ENCODE results near the gene HDAC8. TPM values are rescaled to one million over a fixed set of nuclear protein-coding genes. Genes with fewer than 3 reads are reported as not detected.
A peak's percentile ranks its signal among the peaks of the same experiment; 100 is the strongest.
"Not testable (repeated sequence)": the region's sequence is repeated elsewhere in the genome, so short reads cannot be mapped to it uniquely, and the experiment has no call there.

Gene HDAC8
- total RNA-seq, 1 donor from 2014 or later, result 42.1 TPM

GRCh38 chrX:72319651-72320050 lies 253.0 kb downstream of the HDAC8 start:
- not testable (repeated sequence) for DNase-seq (ENCODE audit: low spot score)

GRCh38 chrX:72317139-72317538 lies 255.5 kb downstream of the HDAC8 start:
- DNase-seq (ENCODE audit: low spot score), result no peak

- no peak for DNase-seq (ENCODE audit: low spot score)
Observed at GRCh38 chrX:72316408-72317110, 256.1 kb downstream of the HDAC8 start.

GRCh38 chrX:72314881-72315280 lies 257.8 kb downstream of the HDAC8 start:
- DNase-seq (ENCODE audit: low spot score), result no peak

- no peak for DNase-seq (ENCODE audit: low spot score)
Observed at GRCh38 chrX:72313707-72314641, 258.7 kb downstream of the HDAC8 start.

GRCh38 chrX:72312311-72312940 lies 260.2 kb downstream of the HDAC8 start:
- DNase-seq (ENCODE audit: low spot score), result no peak

GRCh38 chrX:72309297-72310071 lies 263.2 kb downstream of the HDAC8 start:
- DNase-seq (ENCODE audit: low spot score), result no peak

GRCh38 chrX:72308566-72309296 lies 263.9 kb downstream of the HDAC8 start:
- DNase-seq (ENCODE audit: low spot score), result peak; percentile 57

- DNase-seq (ENCODE audit: low spot score), result no peak
Observed at GRCh38 chrX:72308209-72308565, 264.5 kb downstream of the HDAC8 start.

GRCh38 chrX:72307646-72308051 lies 265.0 kb downstream of the HDAC8 start:
- DNase-seq (ENCODE audit: low spot score), result no peak

- DNase-seq (ENCODE audit: low spot score), result peak; percentile 65
Observed at GRCh38 chrX:72306851-72307645, 265.6 kb downstream of the HDAC8 start.

GRCh38 chrX:72306085-72306801 lies 266.4 kb downstream of the HDAC8 start:
- no peak for DNase-seq (ENCODE audit: low spot score)

- DNase-seq (ENCODE audit: low spot score), result no peak
Observed at GRCh38 chrX:72305286-72306084, 267.2 kb downstream of the HDAC8 start, which contains the start of gene CITED1. Gene CITED1, minus strand, starts transcription at chrX:72305914. Its CDS starts 3,045 bp downstream, at chrX:72302869.

GRCh38 chrX:72304877-72305276 lies 267.8 kb downstream of the HDAC8 start:
- no peak for DNase-seq (ENCODE audit: low spot score)

GRCh38 chrX:72301781-72302180 lies 270.9 kb downstream of the HDAC8 start:
- DNase-seq (ENCODE audit: low spot score), result no peak

GRCh38 chrX:72299891-72300630 lies 272.6 kb downstream of the HDAC8 start:
- DNase-seq (ENCODE audit: low spot score), result no peak

- DNase-seq (ENCODE audit: low spot score), result no peak
Observed at GRCh38 chrX:72297953-72298730, 274.5 kb downstream of the HDAC8 start.

All from ureter (tissue), 1 donor.